Adipose tissue (tissue), 3 donors: Measurements from ENCODE around the gene BABAM1. TPM values are rescaled to one million over a fixed set of nuclear protein-coding genes. Genes with fewer than 3 reads are reported as not detected.

Experiments
- H3K27ac ChIP-seq: one replicate; pipeline ENCODE4 v1.5.1; 2013; ENCODE audit warnings: low read depth, low read length
- WGBS, 3 donors: extraction: QIAGEN DNeasy Blood & Tissue Kit; methylation state at CpG; one replicate each; pipeline ENCODE4 v1.1.7; 2013; 5-methylcytosine and 5-hydroxymethylcytosine counted together
- polyA plus RNA-seq, 3 donors: library from polyadenylated mRNA; stranded (reverse); fragments of 200-250 nt; gene quantifications; one replicate each; pipeline ENCODE4 v1.2.3, GENCODE V29; 2013
- donor health status: healthy with polysubstance abuse.
- donor health status: Bipolar disorder and iron deficiency.
- donor health status: healthy.

Gene BABAM1
- polyA plus RNA-seq, 3 donors, result 38.2 to 70.6 (median 65.2) TPM

DNA sequence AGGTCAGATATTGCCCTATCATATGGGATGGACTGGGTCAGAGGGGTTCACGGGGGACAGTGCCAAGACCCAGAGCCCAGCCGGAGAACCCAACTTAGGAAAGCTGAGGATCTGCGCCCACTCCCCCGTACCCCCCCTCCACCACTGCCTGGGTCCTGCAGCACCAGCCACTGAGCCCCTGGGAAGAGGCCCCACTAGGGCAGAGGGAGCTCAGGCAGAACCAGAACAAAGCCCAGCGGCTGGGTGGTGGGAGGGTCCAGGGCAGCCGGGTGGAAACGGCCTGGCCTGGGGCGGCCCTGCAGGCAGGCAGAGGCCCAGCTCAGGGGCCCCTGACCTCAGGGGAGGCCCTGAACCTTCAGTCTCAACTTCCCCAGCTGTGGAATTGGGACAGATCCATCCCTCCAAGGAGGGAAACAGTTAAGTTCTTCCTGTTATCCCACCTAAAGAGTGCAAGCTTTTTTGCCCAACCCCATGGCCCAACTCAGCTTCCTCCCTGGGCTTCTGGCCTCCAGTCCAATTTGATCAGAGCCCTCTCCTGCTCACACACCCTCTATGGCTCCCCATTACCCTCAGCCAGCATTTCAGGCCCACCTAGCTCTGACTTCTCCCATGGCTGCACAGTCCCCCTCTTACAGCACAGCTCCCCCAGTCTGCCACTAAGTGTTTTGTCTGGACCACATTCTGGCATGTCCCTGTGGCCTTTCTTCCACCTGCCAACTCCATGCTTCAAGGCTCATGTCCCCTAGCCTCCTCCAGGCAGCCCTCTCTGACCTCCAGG is 24.6 kb upstream of the BABAM1 start:
- no peak overlapping the region for H3K27ac ChIP-seq
- 47 to 65% (median 62%) methylated on average over 8 of the region's 8 CpGs for WGBS, 3 donors

- no peak overlapping the region for H3K27ac ChIP-seq
- WGBS, 3 donors, result 18 to 61% (median 38%) methylated on average over 8 of the region's 8 CpGs
Measured at GRCh38 chr19:17243211-17243829, 23.9 kb upstream of the BABAM1 start.

- no peak overlapping the region for H3K27ac ChIP-seq
- WGBS, 3 donors, result 6 to 31% (median 16%) methylated on average over 49 to 52 of the region's 52 CpGs
Measured at GRCh38 chr19:17243830-17244617, 23.2 kb upstream of the BABAM1 start.

- H3K27ac ChIP-seq, result no peak overlapping the region
- WGBS, 3 donors, result 0 to 2% (median 2%) methylated on average over 72 to 99 of the region's 100 CpGs
Measured at GRCh38 chr19:17244618-17245534, 22.4 kb upstream of the BABAM1 start.

- WGBS, 3 donors, result 0 to 2% (median 1%) methylated on average over 12 to 57 of the region's 72 CpGs
- no peak within 1 kb of the TSS for H3K27ac ChIP-seq
Measured at GRCh38 chr19:17245535-17245984, 21.7 kb upstream of the BABAM1 start, which contains the start of gene NR2F6. TSS of gene NR2F6 (minus strand) at chr19:17245919. CDS start at chr19:17245220, 699 bp downstream.

DNA sequence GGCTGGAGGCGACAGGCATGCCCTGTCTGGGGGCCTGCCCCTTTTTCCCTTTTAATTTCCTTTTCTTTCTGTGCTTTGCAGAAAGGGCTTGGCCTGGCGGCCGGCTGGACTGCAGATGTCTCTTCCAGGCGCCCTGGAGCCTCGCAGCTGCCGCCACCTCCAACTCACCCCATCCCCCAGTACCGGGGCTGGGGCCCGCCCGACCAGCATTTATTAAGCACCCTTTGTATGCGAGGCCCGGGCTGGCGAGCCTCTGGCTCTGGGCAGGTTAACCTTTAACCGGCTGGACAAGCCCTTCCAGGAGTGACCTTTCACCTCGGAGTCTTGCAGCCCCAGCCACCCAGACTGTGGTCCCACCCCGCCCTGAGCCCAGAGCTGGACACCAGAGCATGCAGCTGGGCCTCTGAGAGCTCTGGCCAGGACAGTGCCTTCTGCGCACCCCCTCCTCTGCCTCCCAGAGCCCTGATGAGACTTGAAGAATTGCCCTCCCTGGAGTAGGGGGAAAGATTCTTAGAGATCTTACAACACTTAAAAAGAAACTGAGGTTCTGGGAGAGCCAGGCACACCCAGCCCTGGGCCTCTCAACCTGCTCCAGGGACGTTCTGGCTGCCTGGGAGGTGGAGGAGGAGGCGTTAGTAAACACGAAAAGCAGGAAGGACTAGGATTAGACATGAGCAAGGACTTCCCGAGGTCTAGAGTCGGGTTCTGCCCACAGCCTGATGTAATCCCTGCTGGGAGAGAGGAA is 20.4 kb upstream of the BABAM1 start:
- WGBS, 3 donors, result 8 to 15% (median 10%) methylated on average over 21 of the region's 21 CpGs
- H3K27ac ChIP-seq, result no peak overlapping the region

- WGBS, 3 donors, result 29 to 74% (median 63%) methylated on average over 21 of the region's 21 CpGs
- H3K27ac ChIP-seq, result no peak overlapping the region
Measured at GRCh38 chr19:17248011-17248776, 19.0 kb upstream of the BABAM1 start.

DNA sequence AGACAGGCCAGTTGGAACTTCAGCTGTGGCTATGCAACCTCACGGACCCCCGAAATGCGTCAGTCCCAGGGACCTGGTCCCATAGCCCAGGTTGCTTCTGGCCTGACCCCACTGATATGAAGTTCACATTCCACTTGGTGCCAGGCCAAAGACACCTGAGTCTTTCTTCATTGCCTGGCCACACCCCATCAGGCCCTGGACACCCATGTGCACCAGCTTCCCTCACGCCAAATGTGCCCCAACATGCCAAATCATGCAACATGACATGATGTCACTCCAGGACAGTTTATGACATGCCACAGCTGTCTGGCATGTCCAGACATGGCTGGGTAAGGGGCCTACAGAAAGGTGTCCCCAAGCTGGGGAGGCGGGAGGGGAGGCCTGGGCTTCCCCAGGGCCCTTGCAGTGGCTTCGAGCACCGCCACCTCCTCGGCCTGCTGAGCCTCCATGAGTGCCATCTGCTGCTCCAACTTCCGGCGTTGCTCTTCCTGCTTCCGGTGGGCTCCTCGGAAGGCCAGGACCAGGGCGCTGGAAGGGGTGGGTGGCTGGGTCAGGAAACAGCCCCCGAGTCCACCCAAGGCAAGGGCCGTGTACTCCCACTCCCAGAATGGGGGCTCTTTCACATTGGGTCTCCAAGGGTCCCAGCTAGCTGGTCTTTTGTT is 17.2 kb upstream of the BABAM1 start:
- WGBS, 3 donors, result 68 to 94% (median 82%) methylated on average over 15 of the region's 15 CpGs
- no peak overlapping the region for H3K27ac ChIP-seq

- 82 to 89% (median 82%) methylated on average over 10 of the region's 10 CpGs for WGBS, 3 donors
- H3K27ac ChIP-seq, result no peak overlapping the region
Measured at GRCh38 chr19:17254636-17255035, 12.6 kb upstream of the BABAM1 start.

- H3K27ac ChIP-seq, result no peak overlapping the region
- WGBS, 3 donors, result 57 to 79% (median 76%) methylated on average over 18 of the region's 18 CpGs
Measured at GRCh38 chr19:17255150-17255621, 12.1 kb upstream of the BABAM1 start.

GRCh38 chr19:17256130-17256529 is 11.1 kb upstream of the BABAM1 start:
- WGBS, 3 donors, result 78 to 87% (median 81%) methylated on average over 3 of the region's 3 CpGs
- H3K27ac ChIP-seq, result no peak overlapping the region

DNA sequence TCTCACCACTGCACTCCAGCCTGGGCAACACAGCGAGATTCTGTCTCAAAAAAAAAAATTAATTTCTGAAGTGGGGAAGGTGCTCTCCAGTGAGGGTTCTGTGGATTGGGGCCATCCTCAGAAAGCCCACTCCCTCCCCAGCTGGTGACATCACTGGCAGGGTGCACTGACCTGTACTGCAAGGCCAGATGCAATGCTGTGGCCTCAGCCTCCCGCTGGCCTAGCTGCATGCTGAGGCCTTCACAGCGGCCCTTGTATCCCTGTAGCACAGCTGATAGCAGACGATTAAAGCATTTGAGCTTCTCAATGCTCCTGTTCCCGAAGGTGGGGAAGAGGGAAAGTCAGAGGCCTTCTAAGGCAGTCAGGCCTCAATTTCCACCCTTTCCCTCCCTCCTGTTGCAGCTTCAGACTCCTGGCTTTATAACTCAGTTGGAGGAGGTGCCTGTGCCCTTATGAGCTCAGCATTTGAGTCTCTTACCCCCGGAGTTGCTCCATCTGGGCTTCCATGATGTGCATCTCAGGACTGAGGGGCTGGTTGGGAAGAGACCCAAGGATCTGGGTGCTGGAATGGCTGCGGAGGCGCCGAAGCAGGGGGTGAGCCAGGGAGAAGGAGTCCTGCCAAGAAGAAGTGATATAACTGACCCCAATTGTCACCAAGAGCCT is 8.0 kb upstream of the BABAM1 start:
- H3K27ac ChIP-seq, result no peak overlapping the region
- 79 to 92% (median 91%) methylated on average over 9 of the region's 9 CpGs for WGBS, 3 donors

- no peak overlapping the region for H3K27ac ChIP-seq
- WGBS, 3 donors, result 56 to 95% (median 71%) methylated on average over 1 of the region's 1 CpG
Measured at GRCh38 chr19:17259934-17260333, 7.3 kb upstream of the BABAM1 start.

DNA sequence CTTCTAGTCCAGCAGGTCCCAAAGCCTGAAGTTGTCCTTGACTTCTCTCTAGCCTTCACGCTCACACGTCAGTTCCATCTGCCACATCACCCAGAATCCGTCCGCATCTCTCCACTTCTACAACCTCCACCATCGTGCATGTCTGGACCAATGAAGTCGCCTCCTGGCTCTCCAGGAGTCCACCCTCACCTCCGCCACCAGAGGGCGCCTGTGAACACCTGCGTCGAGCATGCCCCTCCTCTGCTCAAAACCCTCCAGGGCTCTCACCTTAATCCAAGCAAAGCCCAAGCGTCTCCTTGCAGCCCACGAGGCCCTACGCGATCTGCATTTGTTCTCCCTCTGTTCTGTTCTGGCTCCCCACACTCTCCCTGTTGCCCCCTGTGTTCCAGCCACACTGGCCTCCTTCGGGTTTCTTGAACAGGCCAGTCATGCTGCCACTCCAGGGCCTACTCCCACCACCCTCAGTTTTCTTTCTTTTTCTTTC is 6.4 kb upstream of the BABAM1 start:
- 17 to 32% (median 24%) methylated on average over 15 of the region's 15 CpGs for WGBS, 3 donors
- H3K27ac ChIP-seq, result no peak overlapping the region

- H3K27ac ChIP-seq, result no peak overlapping the region
Measured at GRCh38 chr19:17262557-17262956, 4.7 kb upstream of the BABAM1 start.

More at GRCh38 chr19:17262557-17262956, 4.7 kb upstream of the BABAM1 start:
- WGBS, 3 donors, result 60 to 70% (median 64%) methylated on average over 16 of the region's 16 CpGs
